ENCODE data around the gene LRWD1. TPM values are rescaled to one million over a fixed set of nuclear protein-coding genes. Genes with fewer than 3 reads are reported as not detected.
"Not testable (repeated sequence)": the region's sequence is repeated elsewhere in the genome, so short reads cannot be mapped to it uniquely, and the experiment has no call there.

LRWD1 gene
- total RNA-seq, 2 donors from 2014 or later: 12.6 to 15.2 TPM

DNA sequence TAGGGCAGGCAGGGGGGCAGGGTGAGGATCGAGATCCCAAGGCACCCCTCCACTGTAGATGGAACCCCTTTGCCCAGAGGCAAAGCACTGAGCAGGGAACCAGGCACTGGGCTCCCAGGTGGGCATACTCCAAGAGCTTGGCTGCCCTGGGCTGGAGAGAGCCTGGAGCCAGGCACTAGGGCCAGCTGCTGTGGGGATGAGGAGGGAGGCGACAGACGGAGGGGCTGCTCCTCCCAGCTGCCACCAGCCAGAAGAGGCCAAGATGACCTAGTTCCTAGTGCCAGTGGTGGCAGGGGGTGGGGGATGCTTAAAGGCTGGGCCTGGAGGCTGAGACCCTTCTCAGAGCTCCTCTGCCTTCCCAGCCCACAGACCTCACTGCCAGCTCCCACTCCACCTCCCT is 51.1 kb downstream of the LRWD1 start:
- ATAC-seq; intact Hi-C loops (cut with DNase I, micrococcal nuclease); DNase-seq: not testable (repeated sequence)

DNA sequence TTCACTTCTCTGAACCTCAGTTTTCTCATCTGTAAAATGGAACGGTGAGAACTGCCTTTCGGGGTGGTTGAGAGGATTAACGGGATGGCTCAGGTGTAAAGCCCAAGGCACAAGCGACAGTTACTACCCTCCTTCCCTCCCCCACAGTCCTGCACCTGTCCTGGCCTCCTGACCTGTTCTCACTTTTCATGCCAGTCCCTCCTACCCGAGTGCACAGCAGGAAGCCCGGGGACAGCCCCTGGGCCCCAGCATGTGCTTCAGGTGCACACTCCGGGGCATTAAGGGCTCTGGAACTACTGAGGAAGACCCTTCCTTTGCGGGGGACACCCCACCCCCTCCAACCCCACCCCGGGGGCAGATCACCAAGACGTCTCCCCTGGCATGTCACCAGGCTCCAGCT is 52.2 kb downstream of the LRWD1 start:
- intact Hi-C loops (cut with DNase I, micrococcal nuclease); DNase-seq: not testable (repeated sequence)
- ATAC-seq: peak; percentile 31

DNA sequence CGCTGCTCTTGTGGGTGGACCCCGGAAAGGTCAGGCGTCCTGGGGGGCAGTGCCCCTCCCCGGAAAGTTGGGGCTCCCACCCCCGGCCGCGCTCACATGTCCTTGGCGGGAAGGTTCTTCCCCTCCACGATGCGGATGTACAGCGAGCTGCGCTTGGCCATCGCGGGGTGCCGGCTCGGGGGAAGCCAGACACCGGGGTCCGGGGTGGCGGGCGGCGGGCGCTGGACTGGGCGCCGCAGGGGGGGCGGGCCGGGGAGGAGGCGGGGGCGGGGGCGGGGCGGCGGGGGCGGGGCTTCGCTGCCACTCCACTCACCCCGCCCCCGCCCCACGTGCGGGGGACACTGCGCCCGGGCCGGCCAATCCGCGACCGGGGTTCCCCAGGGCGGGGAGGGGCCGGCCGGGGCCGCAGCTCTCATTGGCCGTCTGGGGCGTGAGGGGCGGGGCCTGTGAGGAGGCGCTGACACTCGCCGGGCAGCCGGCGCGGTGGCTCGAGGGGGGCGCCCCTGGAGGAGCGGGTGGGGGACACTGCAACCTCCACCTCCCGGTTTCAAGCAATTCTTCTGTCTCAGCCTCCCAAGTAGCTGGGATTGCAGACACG is 52.9 kb downstream of the LRWD1 start, which contains the start of gene RASA4B:
Gene RASA4B (minus strand): TSS at position 228 of the 598 bp plus-strand sequence. CDS start 67 bp downstream, at position 161.
- ATAC-seq: peak; percentile 97
- DNase-seq: peak in 1 of 2 donors; percentile 42
- intact Hi-C loops (cut with DNase I, micrococcal nuclease): not testable (repeated sequence)

DNA sequence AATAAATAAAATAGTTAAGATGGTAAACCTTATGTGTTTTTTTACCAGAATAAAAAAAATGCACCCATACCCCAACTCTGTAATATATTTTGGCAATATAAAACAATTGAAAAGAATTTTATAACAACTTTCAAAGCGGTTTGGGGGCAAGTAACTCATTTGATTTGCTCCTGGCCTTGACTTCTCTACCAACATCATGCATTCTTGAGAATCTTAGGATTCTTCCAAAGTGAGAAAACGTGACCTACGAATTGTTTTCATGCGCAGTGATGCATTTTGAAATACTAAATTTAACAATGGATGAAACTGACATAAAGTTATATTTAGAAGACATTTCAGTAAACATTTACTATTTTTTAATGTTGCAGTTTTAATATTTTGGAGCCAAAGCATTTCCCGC is 56.0 kb downstream of the LRWD1 start:
- ATAC-seq; intact Hi-C loops (cut with DNase I, micrococcal nuclease); DNase-seq: not testable (repeated sequence)

Small RNA genes within 50 kb of the gene (microRNA-seq; reads per million reads assigned to microRNA genes)
- 0 to 1.4 reads per million in 2 donors for gene MIR4467
- 0 to 4.8 reads per million in 2 donors for gene MIR5090

Other genes with a start within 250 kb of the LRWD1 start
- gene SH2B2, start 178.1 kb upstream of the LRWD1 start, total RNA-seq: 1 to 10 TPM; 3.2 to 3.3 TPM
- not detected for gene SPDYE6, start 108.5 kb upstream of the LRWD1 start, total RNA-seq
- gene PRKRIP1, start 68.6 kb upstream of the LRWD1 start, total RNA-seq: 10 to 100 TPM; 16.0 to 18.8 TPM
- 1 to 10 TPM; 4.2 to 6.8 TPM for gene ORAI2, start 31.4 kb upstream of the LRWD1 start, total RNA-seq
- gene ALKBH4, start 121 bp upstream of the LRWD1 start, total RNA-seq: 1 to 10 TPM; 9.5 to 9.9 TPM
- 10 to 100 TPM; 49.4 to 50.9 TPM for gene POLR2J, start 13.9 kb downstream of the LRWD1 start, total RNA-seq
- 10 to 100 TPM; 13.4 to 22.5 TPM for gene RASA4B, start 52.8 kb downstream of the LRWD1 start, total RNA-seq
- 10 to 100 TPM; 13.4 to 20.7 TPM for gene UPK3BL2, start 78.7 kb downstream of the LRWD1 start, total RNA-seq
- gene SPDYE2, start 86.2 kb downstream of the LRWD1 start, total RNA-seq: not detected
- 10 to 100 TPM; 24.1 to 27.1 TPM for gene POLR2J3, start 107.6 kb downstream of the LRWD1 start, total RNA-seq
- gene RASA4, start 151.8 kb downstream of the LRWD1 start, total RNA-seq: 10 to 100 TPM; 16.7 to 31.9 TPM
- gene UPK3BL1, start 177.8 kb downstream of the LRWD1 start, total RNA-seq: 10 to 100 TPM in 1 of 2 donors, 1 to 10 TPM in 1; 6.3 to 27.5 TPM
- not detected for gene SPDYE2B, start 185.3 kb downstream of the LRWD1 start, total RNA-seq
- gene POLR2J2, start 206.7 kb downstream of the LRWD1 start, total RNA-seq: 10 to 100 TPM in 1 of 2 donors, 1 to 10 TPM in 1; 7.9 to 11.9 TPM